Glutamatergic neuron (in vitro differentiated cells): ENCODE measurements around the gene PAX9. TPM values are rescaled to one million over a fixed set of nuclear protein-coding genes. Genes with fewer than 3 reads are reported as not detected.

Source experiments
- DNase-seq: peaks from one replicate; pipeline ENCODE4 v3.0.0; 2022
- H3K27ac Mint-ChIP-seq: one replicate; pipeline ENCODE4 v1.8.0; 2020; ENCODE audit warnings: mild to moderate bottlenecking, mixed read lengths, inconsistent platforms; ENCODE audit not compliant: unreplicated experiment
- H3K27me3 Mint-ChIP-seq: one replicate; pipeline ENCODE4 v1.8.0; 2020; ENCODE audit warnings: mild to moderate bottlenecking, moderate library complexity, mixed read lengths, inconsistent platforms; ENCODE audit not compliant: unreplicated experiment
- H3K36me3 Mint-ChIP-seq: one replicate; pipeline ENCODE4 v1.8.0; 2020; ENCODE audit warnings: mild to moderate bottlenecking, mixed read lengths, inconsistent platforms; ENCODE audit not compliant: unreplicated experiment
- H3K4me1 Mint-ChIP-seq: one replicate; pipeline ENCODE4 v1.8.0; 2020; ENCODE audit warnings: mild to moderate bottlenecking, low read depth, mixed read lengths, inconsistent platforms; ENCODE audit not compliant: unreplicated experiment
- H3K4me3 Mint-ChIP-seq: one replicate; pipeline ENCODE4 v1.8.0; 2020; ENCODE audit warnings: mild to moderate bottlenecking, mixed read lengths, inconsistent platforms; ENCODE audit not compliant: unreplicated experiment
- H3K9me3 Mint-ChIP-seq: one replicate; pipeline ENCODE4 v1.8.0; 2020; ENCODE audit warnings: mild to moderate bottlenecking, moderate library complexity, mixed read lengths, inconsistent platforms; ENCODE audit not compliant: unreplicated experiment
- total RNA-seq: library from RNA; stranded (reverse); fragmentation: NEBNext Ultra II Directional; extraction: Animal tissue kit (Norgen Biotek cat#: 25700); gene quantifications from one replicate; pipeline ENCODE4 v1.2.1, GENCODE V29; 2021; ENCODE audit not compliant: unreplicated experiment
- TF ChIP-seq, protein P1 (sequence below): fragments of 200-600 bp; sonication (generic); IDR thresholded peaks from one replicate; pipeline ENCODE4 v1.5.0; 2021; ENCODE audit not compliant: partially characterized antibody, unreplicated experiment

The PAX9 gene
- total RNA-seq, 1 donor from 2014 or later, result not detected

DNA sequence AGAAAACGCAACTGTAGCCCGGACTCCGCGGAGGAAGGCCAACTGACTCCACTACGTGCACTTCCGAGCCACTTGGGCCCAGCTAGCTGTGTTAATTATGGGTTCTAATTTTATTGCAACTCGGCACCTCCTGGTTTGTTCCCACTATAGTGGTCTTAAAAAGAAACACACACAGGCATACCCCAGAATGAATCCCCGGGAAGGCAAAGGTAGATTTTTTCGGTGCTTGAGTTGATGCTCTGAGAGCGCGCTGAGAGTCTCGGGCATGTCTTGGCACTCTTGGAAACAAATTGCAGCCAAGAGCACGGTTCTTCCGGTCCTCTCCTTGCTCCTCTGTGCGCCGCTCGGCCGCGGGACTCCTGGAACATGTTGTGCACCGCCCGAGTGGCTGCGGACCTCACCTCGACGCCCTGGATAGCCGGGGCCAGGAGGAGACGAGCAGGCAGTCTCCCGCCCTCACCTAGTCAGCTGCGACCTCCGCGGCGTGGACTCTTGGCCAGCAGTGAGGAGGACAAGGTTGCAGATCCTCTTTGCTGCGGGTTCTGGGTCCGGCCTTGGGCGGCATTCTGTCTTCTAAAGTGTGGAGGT lies 6.8 kb upstream of the PAX9 start:
- Mint-ChIP-seq H3K27me3 (peaks cover 42% of the 10 kb centered on the region), H3K36me3 (no peaks in the 10 kb centered on the region), H3K4me1 (peaks cover 4% of the 10 kb centered on the region), H3K9me3 (peaks cover 2% of the 10 kb centered on the region), H3K27ac (no peak overlapping the region), H3K4me3 (peak overlapping the region; percentile 2)
- DNase-seq, result no peak
- TF ChIP-seq, protein P1, sequence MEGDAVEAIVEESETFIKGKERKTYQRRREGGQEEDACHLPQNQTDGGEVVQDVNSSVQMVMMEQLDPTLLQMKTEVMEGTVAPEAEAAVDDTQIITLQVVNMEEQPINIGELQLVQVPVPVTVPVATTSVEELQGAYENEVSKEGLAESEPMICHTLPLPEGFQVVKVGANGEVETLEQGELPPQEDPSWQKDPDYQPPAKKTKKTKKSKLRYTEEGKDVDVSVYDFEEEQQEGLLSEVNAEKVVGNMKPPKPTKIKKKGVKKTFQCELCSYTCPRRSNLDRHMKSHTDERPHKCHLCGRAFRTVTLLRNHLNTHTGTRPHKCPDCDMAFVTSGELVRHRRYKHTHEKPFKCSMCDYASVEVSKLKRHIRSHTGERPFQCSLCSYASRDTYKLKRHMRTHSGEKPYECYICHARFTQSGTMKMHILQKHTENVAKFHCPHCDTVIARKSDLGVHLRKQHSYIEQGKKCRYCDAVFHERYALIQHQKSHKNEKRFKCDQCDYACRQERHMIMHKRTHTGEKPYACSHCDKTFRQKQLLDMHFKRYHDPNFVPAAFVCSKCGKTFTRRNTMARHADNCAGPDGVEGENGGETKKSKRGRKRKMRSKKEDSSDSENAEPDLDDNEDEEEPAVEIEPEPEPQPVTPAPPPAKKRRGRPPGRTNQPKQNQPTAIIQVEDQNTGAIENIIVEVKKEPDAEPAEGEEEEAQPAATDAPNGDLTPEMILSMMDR, result no peak

DNA sequence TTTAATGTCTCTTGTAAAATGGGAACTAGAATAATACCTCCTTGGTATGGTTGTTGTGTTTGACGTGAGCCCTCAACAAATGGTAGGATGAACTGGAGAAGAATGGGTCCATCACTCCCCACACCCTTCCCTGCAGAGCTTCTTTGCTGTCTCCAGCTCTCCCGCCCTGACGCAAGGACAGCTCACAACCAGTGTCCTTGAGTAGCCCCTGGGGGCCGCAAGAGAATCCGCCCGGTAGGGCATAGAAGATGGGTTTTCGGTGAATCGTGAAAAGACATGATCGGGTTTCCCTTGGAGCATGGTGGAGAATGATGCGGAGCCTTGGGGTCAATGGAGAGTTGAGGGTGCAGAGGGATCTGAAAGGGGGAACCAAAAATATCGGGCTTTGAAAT lies 6.1 kb upstream of the PAX9 start:
- peak overlapping the region; percentile 43 for H3K27ac Mint-ChIP-seq
- peaks cover 49% of the 10 kb centered on the region for H3K27me3 Mint-ChIP-seq
- H3K9me3 Mint-ChIP-seq, result peaks cover 3% of the 10 kb centered on the region
- TF ChIP-seq, protein P1, result no peak
- H3K4me3 Mint-ChIP-seq, result peak overlapping the region; percentile 79
- DNase-seq, result no peak
- H3K4me1 Mint-ChIP-seq, result peaks cover 4% of the 10 kb centered on the region
- no peaks in the 10 kb centered on the region for H3K36me3 Mint-ChIP-seq

GRCh38 chr14:36655963-36656686 lies 5.5 kb upstream of the PAX9 start:
- peak; percentile 78 for DNase-seq
- H3K4me3 Mint-ChIP-seq, result peak overlapping the region; percentile 79
- no peaks in the 10 kb centered on the region for H3K36me3 Mint-ChIP-seq
- peaks cover 51% of the 10 kb centered on the region for H3K27me3 Mint-ChIP-seq
- H3K4me1 Mint-ChIP-seq, result peaks cover 4% of the 10 kb centered on the region
- H3K27ac Mint-ChIP-seq, result no peak overlapping the region
- H3K9me3 Mint-ChIP-seq, result peaks cover 5% of the 10 kb centered on the region
- TF ChIP-seq, protein P1, result peak; percentile 80

- TF ChIP-seq, protein P1, result no peak
- Mint-ChIP-seq H3K36me3 (no peaks in the 10 kb centered on the region), H3K4me1 (peaks cover 8% of the 10 kb centered on the region), H3K27me3 (peaks cover 55% of the 10 kb centered on the region), H3K27ac (no peak overlapping the region), H3K4me3 (peak overlapping the region; percentile 53), H3K9me3 (peaks cover 8% of the 10 kb centered on the region)
- DNase-seq, result no peak
These were observed 4.8 kb upstream of the PAX9 start for GRCh38 chr14:36656687-36657398.
